Suprapubic skin (tissue), 4 donors: ENCODE results near the gene RASA3.

Source experiments
- POLR2A ChIP-seq, 2 donors: fragments of 450-650 bp; IDR thresholded peaks; one replicate each; pipeline ENCODE4 v1.6.1; 2017; ENCODE audit warnings: antibody characterized with exemption in 2 of 2, mild to moderate bottlenecking in 2 of 2, moderate library complexity in 2 of 2
- POLR2AphosphoS5 ChIP-seq, 3 donors: sonication (generic); formaldehyde crosslinking; IDR thresholded peaks; one replicate each; pipeline ENCODE4 v1.6.1; 2017; ENCODE audit warnings: antibody characterized with exemption in 3 of 3
- TF ChIP-seq, protein P1 (sequence below), 2 donors: fragments of 200-600 bp in 1 of 2; fragments of 450-650 bp in 1 of 2; sonication (generic) in 1 of 2; IDR thresholded peaks; one replicate each; pipeline ENCODE4 v1.5.1; 2016 to 2019; ENCODE audit warnings: antibody characterized with exemption in 2 of 2, mild to moderate bottlenecking in 1 of 2, moderate library complexity in 1 of 2

GRCh38 chr13:114089341-114089740 is 43.1 kb downstream of the RASA3 start:
- TF ChIP-seq, protein P1, sequence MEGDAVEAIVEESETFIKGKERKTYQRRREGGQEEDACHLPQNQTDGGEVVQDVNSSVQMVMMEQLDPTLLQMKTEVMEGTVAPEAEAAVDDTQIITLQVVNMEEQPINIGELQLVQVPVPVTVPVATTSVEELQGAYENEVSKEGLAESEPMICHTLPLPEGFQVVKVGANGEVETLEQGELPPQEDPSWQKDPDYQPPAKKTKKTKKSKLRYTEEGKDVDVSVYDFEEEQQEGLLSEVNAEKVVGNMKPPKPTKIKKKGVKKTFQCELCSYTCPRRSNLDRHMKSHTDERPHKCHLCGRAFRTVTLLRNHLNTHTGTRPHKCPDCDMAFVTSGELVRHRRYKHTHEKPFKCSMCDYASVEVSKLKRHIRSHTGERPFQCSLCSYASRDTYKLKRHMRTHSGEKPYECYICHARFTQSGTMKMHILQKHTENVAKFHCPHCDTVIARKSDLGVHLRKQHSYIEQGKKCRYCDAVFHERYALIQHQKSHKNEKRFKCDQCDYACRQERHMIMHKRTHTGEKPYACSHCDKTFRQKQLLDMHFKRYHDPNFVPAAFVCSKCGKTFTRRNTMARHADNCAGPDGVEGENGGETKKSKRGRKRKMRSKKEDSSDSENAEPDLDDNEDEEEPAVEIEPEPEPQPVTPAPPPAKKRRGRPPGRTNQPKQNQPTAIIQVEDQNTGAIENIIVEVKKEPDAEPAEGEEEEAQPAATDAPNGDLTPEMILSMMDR (IDR thresholded peaks at IDR 0.05), result no peak
- TF ChIP-seq POLR2A (IDR thresholded peaks at IDR 0.05) (no peak), POLR2AphosphoS5 (IDR thresholded peaks at IDR 0.05) (no peak)
